Heart left ventricle (tissue), 16 donors: Measurements from ENCODE around the gene SLC22A4. TPM values are rescaled to one million over a fixed set of nuclear protein-coding genes. Genes with fewer than 3 reads are reported as not detected.

Experiments used
- ATAC-seq, 4 donors: fragments of 200-7000 bp; cut with Tn5 transposase; one replicate each; pipeline ENCODE4 v1.9.1; 2020 to 2022; ENCODE audit warnings: moderate library complexity in 4 of 4, mild to moderate bottlenecking in 3 of 4, moderate number of reproducible peaks in 1 of 4
- DNase-seq, 5 donors: peaks; one replicate each; pipeline ENCODE4 v3.0.0-alpha.2; 2020
- H3K27ac ChIP-seq, 12 donors: fragments of 200-600 bp; sonication (generic) in 4 of 12; one replicate each; pipeline versions ENCODE4 v1.5.0 to v1.8.0; 2016 to 2022; ENCODE audit warnings: mild to moderate bottlenecking in 2 of 12
- H3K27me3 ChIP-seq, 9 donors: fragments of 200-600 bp; sonication (generic) in 2 of 9; one replicate each; pipeline versions ENCODE4 v1.5.1 to v1.8.0; 2016 to 2022; ENCODE audit warnings: mild to moderate bottlenecking in 3 of 9
- H3K36me3 ChIP-seq, 9 donors: fragments of 200-600 bp; sonication (generic) in 2 of 9; one replicate each; pipeline versions ENCODE4 v1.5.0 to v1.8.0; 2018 to 2022; ENCODE audit warnings: mild to moderate bottlenecking in 2 of 9
- H3K4me1 ChIP-seq, 12 donors: fragments of 200-600 bp; sonication (generic) in 4 of 12; one replicate each; pipeline versions ENCODE4 v1.5.0 to v1.8.0; 2016 to 2022; ENCODE audit warnings: mild to moderate bottlenecking in 3 of 12
- H3K4me3 ChIP-seq, 12 donors: fragments of 200-600 bp; sonication (generic) in 4 of 12; one replicate each; pipeline versions ENCODE4 v1.5.0 to v1.8.0; 2017 to 2022; ENCODE audit warnings: mild to moderate bottlenecking in 9 of 12, moderate library complexity in 4 of 12
- H3K9me3 ChIP-seq, 12 donors: fragments of 200-600 bp; sonication (generic) in 4 of 12; one replicate each; pipeline versions ENCODE4 v1.5.0 to v1.8.0; 2016 to 2022; ENCODE audit warnings: mild to moderate bottlenecking in 1 of 12
- CTCF ChIP-seq, 12 donors: fragments of 200-600 bp; sonication (generic) in 4 of 12; IDR thresholded peaks; one replicate each; pipeline versions ENCODE4 v1.5.0 to v1.8.0; 2018 to 2022; ENCODE audit warnings: antibody characterized with exemption in 12 of 12, mild to moderate bottlenecking in 5 of 12
- POLR2A ChIP-seq, 2 donors: fragments of 450-650 bp; IDR thresholded peaks; one replicate each; pipeline ENCODE4 v1.6.1; 2017; ENCODE audit warnings: antibody characterized with exemption in 2 of 2, mild to moderate bottlenecking in 2 of 2, moderate library complexity in 2 of 2
- WGBS, 4 donors: extraction: QIAGEN DNeasy Blood & Tissue Kit in 2 of 4; methylation state at CpG; one replicate each; pipeline versions ENCODE4 v1.1.5 to v1.1.7; 2013 to 2018; 5-methylcytosine and 5-hydroxymethylcytosine counted together
- intact Hi-C, 10 donors: fragments of 100-400 bp; cut with DNase I; formaldehyde crosslinking; loops; one replicate each; pipeline versions ENCODE4 v1.11.1 to v1.14.2; 2022
- polyA plus RNA-seq, 2 donors: library from polyadenylated mRNA; stranded (reverse); fragments of 200-250 nt; gene quantifications; one replicate each; pipeline ENCODE4 v1.2.3, GENCODE V29; 2013
- total RNA-seq, 9 donors: library from RNA; depleted of rRNA in 2 of 9; stranded (reverse); fragments of >200 nt in 2 of 9; fragmentation: NEBNext Ultra II Directional in 3 of 9; extraction: Animal tissue kit (Norgen Biotek cat#: 25700) in 3 of 9; gene quantifications; one replicate each; pipeline versions ENCODE4 v1.1.0 to v1.2.4, GENCODE V29; 2016 to 2023
- donor health status: ischemic (EF 13 %, LVEDD 7.1; RV severe dilation, severe dysfunction).
- donor health status: healthy with polysubstance abuse.
- donor health status: DM: no; HTN: yes; CAD: no.
- donor health status: DM: no; HTN: no; CAD: no.
- donor health status: ischemic (EF 25% LVEDD 6.9; RV normal size, moderate dysfunction).
- donor health status: ischemic (EF 25% LVEDD 5.7; RV mildly dilated, moderate dysfunction).
- donor health status: healthy.
- donor health status: DM: yes; HTN: yes; CAD: no.
- donor health status: ischemic (EF 35%, LVEDD 5.7; RV mildly dilated, moderate dysfunction).
- donor health status: nonischemic (EF 11% LVEDD 7.7; RV severe dilation, severe dysfunction).
- donor health status: DM: yes; HTN: yes; CAD: no.
- donor health status: PGD.
- donor health status: ischemic (EF 29% LVEDD 5.4; RV normal size, mild dysfunction).
- donor health status: nonischemic (EF 23%, LVEDD 6.1; RV moderate dilation, normal function).

Gene SLC22A4
- total and polyA plus RNA-seq, 11 donors: 0.30 to 4.9 (median 2.2) TPM

GRCh38 chr5:132319975-132320374 is 25.8 kb downstream of the SLC22A4 start:
- H3K27ac ChIP-seq: peak overlapping the region in 6 of 12 donors; percentile 5 to 63 (median 34)
- H3K27me3 ChIP-seq: no peaks in the 10 kb centered on the region
- no peaks in the 10 kb centered on the region for H3K9me3 ChIP-seq
- peaks cover 0 to 27% (median 1%) of the 10 kb centered on the region in 12 donors for H3K4me1 ChIP-seq
- TF ChIP-seq CTCF (IDR thresholded peaks at IDR 0.05): no peak
- TF ChIP-seq POLR2A (IDR thresholded peaks at IDR 0.05): no peak
- WGBS, 4 donors: 88 to 97% (median 95%) methylated on average over 1 of the region's 1 CpG
- DNase-seq (no peak), ATAC-seq (peak in 3 of 4 donors; percentile 10 to 62 (median 39))
- H3K36me3 ChIP-seq: peaks cover 0 to 5% (median 0%) of the 10 kb centered on the region in 9 donors
- H3K4me3 ChIP-seq: no peak overlapping the region
- intact Hi-C loops: no loop called here

- no peaks in the 10 kb centered on the region for H3K27me3 ChIP-seq
- ATAC-seq (peak; percentile 19 to 39 (median 34)), DNase-seq (no peak)
- TF ChIP-seq CTCF (IDR thresholded peaks at IDR 0.05) (no peak), POLR2A (IDR thresholded peaks at IDR 0.05) (no peak)
- peak overlapping the region in 2 of 12 donors; percentile 14 to 33 for H3K27ac ChIP-seq
- peaks cover 0 to 27% (median 1%) of the 10 kb centered on the region in 12 donors for H3K4me1 ChIP-seq
- H3K4me3 ChIP-seq: no peak overlapping the region
- no peaks in the 10 kb centered on the region for H3K9me3 ChIP-seq
- H3K36me3 ChIP-seq: peaks cover 0 to 5% (median 0%) of the 10 kb centered on the region in 9 donors
- intact Hi-C loops: no loop called here
- 50 to 86% (median 73%) methylated on average over 2 to 3 of the region's 3 CpGs for WGBS, 4 donors
Measured at GRCh38 chr5:132321109-132321721, 27.0 kb downstream of the SLC22A4 start.

GRCh38 chr5:132322266-132322665 is 28.1 kb downstream of the SLC22A4 start:
- intact Hi-C loops: no loop called here
- H3K4me3 ChIP-seq: no peak overlapping the region
- TF ChIP-seq POLR2A (IDR thresholded peaks at IDR 0.05) (no peak), CTCF (IDR thresholded peaks at IDR 0.05) (no peak)
- no peak overlapping the region for H3K27ac ChIP-seq
- no peak for ATAC-seq
- 64 to 68% (median 66%) methylated on average over 11 of the region's 11 CpGs for WGBS, 4 donors
- peaks cover 0 to 27% (median 1%) of the 10 kb centered on the region in 12 donors for H3K4me1 ChIP-seq
- no peaks in the 10 kb centered on the region for H3K9me3 ChIP-seq
- no peaks in the 10 kb centered on the region for H3K27me3 ChIP-seq
- H3K36me3 ChIP-seq: peaks cover 0 to 10% (median under 1%) of the 10 kb centered on the region in 9 donors
- no peak for DNase-seq

- Histone ChIP-seq H3K4me1 (peaks cover 0 to 18% (median 0%) of the 10 kb centered on the region in 12 donors), H3K36me3 (peaks cover 0 to 12% (median 6%) of the 10 kb centered on the region in 9 donors), H3K9me3 (no peaks in the 10 kb centered on the region), H3K27me3 (no peaks in the 10 kb centered on the region), H3K4me3 (no peak overlapping the region), H3K27ac (no peak overlapping the region)
- DNase-seq: no peak
- no peak for ATAC-seq
- 84 to 94% (median 89%) methylated on average over 5 of the region's 5 CpGs for WGBS, 4 donors
- no peak for TF ChIP-seq POLR2A (IDR thresholded peaks at IDR 0.05)
- TF ChIP-seq CTCF (IDR thresholded peaks at IDR 0.05): no peak
- intact Hi-C loops: no loop called here
Measured at GRCh38 chr5:132323202-132323601, 29.0 kb downstream of the SLC22A4 start.
